Measurements from ENCODE around the gene TIPRL. TPM values are rescaled to one million over a fixed set of nuclear protein-coding genes. Genes with fewer than 3 reads are reported as not detected.
"Not testable (repeated sequence)": the region's sequence is repeated elsewhere in the genome, so short reads cannot be mapped to it uniquely, and the experiment has no call there.

TIPRL gene
- total RNA-seq, 1 experiment from 2014 or later: 39.1 TPM

- H3K27me3 ChIP-seq (ENCODE audit: control insufficient read depth, insufficient read depth, low read length): no peaks in the 10 kb centered on the region
- no peak for DNase-seq
- no peaks in the 10 kb centered on the region for H3K36me3 ChIP-seq (replicated peaks; ENCODE audit: control insufficient read depth, insufficient read depth, low read length)
- peak overlapping the region; percentile 90; the same call in 1 of the 2 replicates for H3K4me3 ChIP-seq (ENCODE audit: insufficient read depth, low read depth, low read length)
These were observed 530 bp upstream of the TIPRL start for GRCh38 chr1:168178227-168178637.

DNA sequence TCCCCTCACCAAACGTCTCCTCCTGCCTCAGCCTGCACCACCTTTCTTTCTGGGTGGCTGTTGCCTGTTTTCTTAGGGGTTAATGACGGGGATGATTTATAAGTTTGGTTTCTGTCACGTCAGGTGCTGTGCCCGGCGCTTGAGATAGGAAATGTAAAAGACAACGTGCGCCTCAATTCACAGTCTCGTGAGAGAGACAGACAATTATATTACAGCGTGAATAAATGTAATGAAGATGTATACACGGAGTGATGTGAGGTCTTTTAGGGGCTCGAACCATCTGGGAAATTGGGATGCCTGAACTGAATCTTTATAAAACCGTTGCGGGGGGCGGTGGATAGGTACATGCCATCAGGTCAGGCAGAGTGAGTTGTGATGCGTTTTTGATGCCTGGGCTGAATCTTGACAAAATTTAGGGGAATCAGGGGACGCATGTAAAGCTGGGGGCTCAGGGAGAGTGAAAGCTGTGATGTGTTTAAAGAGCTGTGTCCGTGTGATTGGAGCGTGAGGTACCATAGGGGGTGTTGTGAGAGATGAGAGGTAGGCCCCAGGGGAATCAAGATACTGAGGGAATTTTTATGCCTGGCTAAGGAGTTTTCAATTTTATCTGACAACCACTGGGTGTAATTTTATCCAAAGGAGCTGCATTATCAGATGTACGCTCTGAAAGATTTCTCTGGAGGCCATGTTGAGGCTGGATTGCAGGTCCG is 831 bp downstream of the TIPRL start:
- peak; percentile 24 for DNase-seq
- H3K36me3 ChIP-seq (replicated peaks; ENCODE audit: control insufficient read depth, insufficient read depth, low read length): no peaks in the 10 kb centered on the region
- H3K4me3 ChIP-seq (ENCODE audit: insufficient read depth, low read depth, low read length): peak overlapping the region; percentile 90
- H3K27me3 ChIP-seq (ENCODE audit: control insufficient read depth, insufficient read depth, low read length): no peaks in the 10 kb centered on the region

DNA sequence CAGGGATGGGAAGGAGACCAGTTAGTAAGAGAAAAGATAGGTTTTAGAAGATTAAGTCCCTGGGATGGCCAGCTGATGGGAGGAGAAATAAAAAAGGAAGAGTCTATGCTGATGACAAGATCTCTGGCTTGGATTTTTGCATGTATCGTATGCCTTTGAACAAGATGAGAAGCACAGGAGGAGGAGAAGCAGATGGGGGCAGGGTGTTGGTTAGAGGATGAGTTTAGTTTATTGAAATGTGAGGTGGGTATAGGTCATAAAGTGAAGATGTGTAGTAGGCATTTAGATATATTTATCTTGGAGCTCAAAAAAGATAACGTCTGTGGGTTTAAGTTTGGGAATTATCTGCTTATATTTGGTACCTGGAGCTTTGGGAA is 1.4 kb downstream of the TIPRL start:
- Histone ChIP-seq H3K36me3 (replicated peaks; ENCODE audit: control insufficient read depth, insufficient read depth, low read length) (no peaks in the 10 kb centered on the region), H3K27me3 (ENCODE audit: control insufficient read depth, insufficient read depth, low read length) (no peaks in the 10 kb centered on the region), H3K4me3 (ENCODE audit: insufficient read depth, low read depth, low read length) (peak overlapping the region; percentile 90; the same call in 1 of the 2 replicates)
- no peak for DNase-seq

DNA sequence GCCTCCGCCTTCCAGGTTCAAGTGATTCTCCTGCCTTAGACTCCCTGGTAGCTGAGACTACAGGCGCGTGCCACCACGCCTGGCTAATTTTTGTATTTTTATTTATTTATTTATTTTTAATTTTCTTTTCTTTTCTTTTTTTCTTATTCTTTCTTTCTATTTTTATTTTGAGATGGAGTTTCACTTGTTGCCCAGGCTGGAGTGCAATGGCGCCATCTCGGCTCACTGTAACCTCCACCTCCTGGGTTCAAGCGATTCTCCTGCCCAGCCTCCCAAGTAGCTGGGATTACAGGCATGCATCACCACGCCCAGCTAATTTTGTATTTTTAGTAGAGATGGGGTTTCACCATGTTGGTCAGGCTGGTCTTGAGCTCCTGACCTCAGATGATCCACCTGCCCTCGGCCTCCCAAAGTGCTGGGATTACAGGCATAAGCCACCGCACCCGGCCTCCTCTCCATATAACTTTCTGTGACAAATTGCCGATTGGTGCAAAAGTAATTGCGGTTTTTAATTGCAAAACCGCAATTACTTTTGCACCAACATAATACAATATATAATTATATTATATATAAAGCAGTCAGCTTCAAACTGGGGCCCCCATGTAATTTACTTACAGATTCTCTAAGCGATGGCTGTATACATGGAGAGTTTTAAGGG is 2.4 kb downstream of the TIPRL start:
- not testable (repeated sequence) for DNase-seq; H3K27me3 ChIP-seq (ENCODE audit: control insufficient read depth, insufficient read depth, low read length); H3K4me3 ChIP-seq (ENCODE audit: insufficient read depth, low read depth, low read length); H3K36me3 ChIP-seq (replicated peaks; ENCODE audit: control insufficient read depth, insufficient read depth, low read length)

DNA sequence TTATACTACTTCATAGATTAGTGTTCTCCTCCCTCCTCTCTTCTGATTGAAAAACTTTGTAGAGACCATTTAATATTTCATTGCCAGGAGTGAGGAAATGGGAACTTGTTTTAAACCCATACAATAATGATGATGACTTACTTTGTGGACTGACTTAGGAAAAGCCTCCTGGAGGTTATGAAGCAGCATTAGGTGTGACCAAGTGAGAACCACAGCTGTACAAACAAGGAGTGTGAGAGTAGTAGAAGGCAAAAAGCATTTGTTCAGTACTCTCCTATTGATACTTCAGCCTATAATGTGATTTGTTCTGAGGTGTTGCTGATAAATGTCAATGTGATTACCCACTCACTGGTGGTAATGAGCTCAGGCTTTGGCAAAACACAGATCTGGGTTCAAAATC is 8.4 kb downstream of the TIPRL start:
- no peaks in the 10 kb centered on the region; the same call in 1 of the 2 replicates for H3K36me3 ChIP-seq (replicated peaks; ENCODE audit: control insufficient read depth, insufficient read depth, low read length)
- H3K27me3 ChIP-seq (ENCODE audit: control insufficient read depth, insufficient read depth, low read length): no peaks in the 10 kb centered on the region
- no peak overlapping the region for H3K4me3 ChIP-seq (ENCODE audit: insufficient read depth, low read depth, low read length)
- no peak for DNase-seq

GRCh38 chr1:168190403-168190802 is 11.6 kb downstream of the TIPRL start:
- no peaks in the 10 kb centered on the region; the same call in 1 of the 2 replicates for H3K36me3 ChIP-seq (replicated peaks; ENCODE audit: control insufficient read depth, insufficient read depth, low read length)

GRCh38 chr1:168195199-168196135 is 16.7 kb downstream of the TIPRL start:
- Histone ChIP-seq H3K27me3 (ENCODE audit: control insufficient read depth, insufficient read depth, low read length) (no peaks in the 10 kb centered on the region), H3K36me3 (replicated peaks; ENCODE audit: control insufficient read depth, insufficient read depth, low read length) (no peaks in the 10 kb centered on the region; the same call in 1 of the 2 replicates), H3K4me3 (ENCODE audit: insufficient read depth, low read depth, low read length) (no peak overlapping the region)
- peak; percentile 26 for DNase-seq

More at GRCh38 chr1:168190403-168190802, 11.6 kb downstream of the TIPRL start:
- Histone ChIP-seq H3K27me3 (ENCODE audit: control insufficient read depth, insufficient read depth, low read length) (no peaks in the 10 kb centered on the region), H3K4me3 (ENCODE audit: insufficient read depth, low read depth, low read length) (no peak overlapping the region)
- no peak for DNase-seq

DNA sequence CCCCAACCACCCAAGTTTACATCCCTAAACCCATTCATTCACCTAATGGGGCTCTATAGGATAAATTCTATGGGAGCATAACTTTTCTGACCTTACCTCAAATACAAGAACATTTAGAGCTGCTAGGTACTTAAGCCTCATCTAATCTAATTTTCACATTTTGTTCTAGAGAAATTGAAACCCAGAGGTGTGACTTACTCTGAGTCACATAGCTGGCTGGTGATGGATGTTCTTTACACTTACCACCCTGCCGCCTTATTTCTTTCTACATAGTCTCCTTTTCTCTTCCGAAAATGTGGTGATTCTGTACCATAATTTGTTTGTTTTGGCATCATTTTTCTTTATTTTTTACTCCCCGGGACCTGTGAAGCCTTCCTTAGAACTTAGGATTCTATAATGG is 20.3 kb downstream of the TIPRL start:
- no peak for DNase-seq
- no peaks in the 10 kb centered on the region for H3K27me3 ChIP-seq (ENCODE audit: control insufficient read depth, insufficient read depth, low read length)
- H3K4me3 ChIP-seq (ENCODE audit: insufficient read depth, low read depth, low read length): no peak overlapping the region
- H3K36me3 ChIP-seq (replicated peaks; ENCODE audit: control insufficient read depth, insufficient read depth, low read length): no peaks in the 10 kb centered on the region

GRCh38 chr1:168202941-168203654 is 24.3 kb downstream of the TIPRL start:
- H3K27me3 ChIP-seq (ENCODE audit: control insufficient read depth, insufficient read depth, low read length): no peaks in the 10 kb centered on the region
- no peak overlapping the region for H3K4me3 ChIP-seq (ENCODE audit: insufficient read depth, low read depth, low read length)
- no peaks in the 10 kb centered on the region for H3K36me3 ChIP-seq (replicated peaks; ENCODE audit: control insufficient read depth, insufficient read depth, low read length)
- no peak for DNase-seq

GRCh38 chr1:168206111-168206510 is 27.3 kb downstream of the TIPRL start:
- H3K4me3 ChIP-seq (ENCODE audit: insufficient read depth, low read depth, low read length): no peak overlapping the region
- no peak for DNase-seq
- H3K36me3 ChIP-seq (replicated peaks; ENCODE audit: control insufficient read depth, insufficient read depth, low read length): no peaks in the 10 kb centered on the region
- no peaks in the 10 kb centered on the region for H3K27me3 ChIP-seq (ENCODE audit: control insufficient read depth, insufficient read depth, low read length)

DNA sequence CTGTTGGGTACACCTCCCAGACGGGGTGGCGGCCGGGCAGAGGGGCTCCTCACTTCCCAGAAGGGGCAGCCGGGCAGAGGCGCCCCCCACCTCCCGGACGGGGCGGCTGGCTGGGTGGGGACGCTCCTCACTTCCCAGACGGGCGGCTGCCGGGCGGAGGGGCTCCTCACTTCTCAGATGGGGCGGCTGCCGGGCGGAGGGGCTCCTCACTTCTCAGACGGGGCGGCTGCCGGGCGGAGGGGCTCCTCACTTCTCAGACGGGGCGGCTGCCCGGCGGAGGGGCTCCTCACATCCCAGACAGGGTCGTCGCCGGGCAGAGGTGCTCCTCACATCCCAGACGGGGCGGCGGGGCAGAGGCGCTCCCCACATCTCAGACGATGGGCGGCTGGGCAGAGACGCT is 28.9 kb downstream of the TIPRL start:
- not testable (repeated sequence) for H3K36me3 ChIP-seq (replicated peaks; ENCODE audit: control insufficient read depth, insufficient read depth, low read length); DNase-seq; H3K4me3 ChIP-seq (ENCODE audit: insufficient read depth, low read depth, low read length); H3K27me3 ChIP-seq (ENCODE audit: control insufficient read depth, insufficient read depth, low read length)

GRCh38 chr1:168210312-168210711 is 31.6 kb downstream of the TIPRL start:
- no peak overlapping the region for H3K4me3 ChIP-seq (ENCODE audit: insufficient read depth, low read depth, low read length)
- no peaks in the 10 kb centered on the region for H3K36me3 ChIP-seq (replicated peaks; ENCODE audit: control insufficient read depth, insufficient read depth, low read length)

GRCh38 chr1:168213349-168213748 is 34.6 kb downstream of the TIPRL start:
- Histone ChIP-seq H3K4me3 (ENCODE audit: insufficient read depth, low read depth, low read length) (no peak overlapping the region), H3K27me3 (ENCODE audit: control insufficient read depth, insufficient read depth, low read length) (no peaks in the 10 kb centered on the region), H3K36me3 (replicated peaks; ENCODE audit: control insufficient read depth, insufficient read depth, low read length) (no peaks in the 10 kb centered on the region)
- no peak for DNase-seq

More at GRCh38 chr1:168210312-168210711, 31.6 kb downstream of the TIPRL start:
- H3K27me3 ChIP-seq (ENCODE audit: control insufficient read depth, insufficient read depth, low read length): no peaks in the 10 kb centered on the region
- DNase-seq: no peak

DNA sequence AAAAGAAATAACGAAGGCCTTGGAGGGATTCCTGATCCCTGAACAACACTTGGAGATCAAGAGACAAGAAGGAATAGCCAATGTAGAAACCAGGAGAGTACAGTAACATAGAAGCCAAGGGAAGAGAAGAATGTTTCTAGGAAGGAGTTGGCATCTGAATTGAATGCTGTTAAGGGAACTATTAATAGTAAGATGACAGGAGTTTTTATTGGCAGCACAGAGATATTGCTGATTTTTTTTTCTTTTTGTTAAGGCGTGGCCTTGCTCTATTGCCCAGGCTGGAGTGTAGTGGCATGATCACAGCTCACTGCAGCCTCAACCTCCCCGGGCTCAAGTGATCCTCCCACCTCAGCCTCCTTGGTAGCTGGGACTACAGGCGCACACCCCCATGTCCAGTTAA is 37.4 kb downstream of the TIPRL start:
- Histone ChIP-seq H3K36me3 (replicated peaks; ENCODE audit: control insufficient read depth, insufficient read depth, low read length) (no peaks in the 10 kb centered on the region), H3K4me3 (ENCODE audit: insufficient read depth, low read depth, low read length) (no peak overlapping the region), H3K27me3 (ENCODE audit: control insufficient read depth, insufficient read depth, low read length) (no peaks in the 10 kb centered on the region)
- no peak for DNase-seq
